Body of pancreas (tissue), 4 donors: ENCODE results near the gene TMEM94.

Experiments
- CTCF ChIP-seq, 7 experiments: fragments of 450-650 bp in 4 of 7; fragments of 200-600 bp in 3 of 7; sonication (generic) in 3 of 7; IDR thresholded peaks; one replicate each; pipeline ENCODE4 v1.5.1; 2016 to 2019; ENCODE audit warnings: antibody characterized with exemption in 7 of 7
- POLR2A ChIP-seq, 3 donors: fragments of 450-650 bp; IDR thresholded peaks; one replicate each; pipeline ENCODE4 v1.6.1; 2016; ENCODE audit warnings: antibody characterized with exemption in 3 of 3, mild to moderate bottlenecking in 2 of 3

GRCh38 chr17:75535871-75536270 lies 79.4 kb downstream of the TMEM94 start:
- TF ChIP-seq CTCF (IDR thresholded peaks at IDR 0.05) (no peak), POLR2A (IDR thresholded peaks at IDR 0.05) (no peak)
